HUES64 (cell line): ENCODE results near the gene OR13J1.

ENCODE experiments used
- H3K27ac ChIP-seq: 2 replicates; pipeline ENCODE4 v1.7.0; 2013; ENCODE audit warnings: low read depth, low read length, inconsistent platforms
- H3K27me3 ChIP-seq: 2 replicates; pipeline ENCODE4 v1.6.1; 2013; ENCODE audit warnings: mild to moderate bottlenecking, low read length; ENCODE audit not compliant: insufficient read depth
- H3K36me3 ChIP-seq: 2 replicates; pipeline ENCODE4 v1.6.1; 2013; ENCODE audit warnings: mild to moderate bottlenecking, low read length; ENCODE audit not compliant: insufficient read depth
- H3K4me1 ChIP-seq: 2 replicates; pipeline ENCODE4 v1.6.1; 2013; ENCODE audit warnings: mild to moderate bottlenecking, low read length, moderate library complexity; ENCODE audit not compliant: insufficient read depth
- H3K4me3 ChIP-seq: 2 replicates; pipeline ENCODE4 v1.5.1; 2013; ENCODE audit warnings: mild to moderate bottlenecking, low read length, moderate library complexity
- H3K9ac ChIP-seq: 2 replicates; pipeline ENCODE4 v1.6.1; 2013; ENCODE audit warnings: mild to moderate bottlenecking, low read depth, low read length
- H3K9me3 ChIP-seq: 2 replicates; pipeline ENCODE4 v1.6.1; 2013; ENCODE audit warnings: low read depth, low read length; ENCODE audit not compliant: insufficient read depth
- WGBS: fragments of 150-250, 120-280 bp; methylation state at CpG from one replicate; pipeline ENCODE4 v1.1.7; 2013; ENCODE audit warnings: missing lambda C conversion rate; 5-methylcytosine and 5-hydroxymethylcytosine counted together

The OR13J1 gene

GRCh38 chr9:35869621-35870216 lies 482 bp downstream of the OR13J1 start:
- H3K4me1 ChIP-seq = peaks cover 9% of the 10 kb centered on the region; the same call in 1 of the 2 replicates
- H3K27ac ChIP-seq = no peak overlapping the region
- no peak overlapping the region for H3K9ac ChIP-seq
- H3K27me3 ChIP-seq = no peaks in the 10 kb centered on the region
- no peaks in the 10 kb centered on the region for H3K9me3 ChIP-seq
- no peaks in the 10 kb centered on the region for H3K36me3 ChIP-seq
- no peak overlapping the region for H3K4me3 ChIP-seq
- 95% methylated on average over 19 of the region's 19 CpGs for WGBS

DNA sequence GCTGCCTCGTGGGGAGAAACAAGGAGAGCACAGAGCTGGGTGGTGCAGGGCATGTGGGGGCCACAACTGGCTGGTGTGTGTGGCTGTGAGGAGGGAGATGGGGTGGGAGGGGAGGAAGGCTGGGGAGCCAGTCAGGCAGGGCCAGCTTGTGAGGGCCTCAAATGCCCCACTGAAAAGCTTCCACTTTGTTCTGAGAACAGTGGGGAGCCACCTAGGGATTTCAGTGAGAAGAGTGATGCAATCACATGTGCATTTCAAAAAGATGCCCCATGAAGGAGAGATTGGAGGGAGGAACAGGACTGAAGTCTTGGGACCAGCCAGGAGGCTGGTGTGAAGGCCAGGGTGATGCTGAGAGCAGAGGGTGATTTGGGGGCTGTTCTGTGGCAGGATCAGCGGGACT lies 1.3 kb downstream of the OR13J1 start:
- Histone ChIP-seq H3K27ac (no peak overlapping the region), H3K4me1 (peaks cover 9% of the 10 kb centered on the region; the same call in 1 of the 2 replicates), H3K27me3 (0 out of 2 replicates have a peak, but pooled peaks cover 3% of the 10 kb centered on the region), H3K9me3 (no peaks in the 10 kb centered on the region), H3K4me3 (no peak overlapping the region), H3K9ac (no peak overlapping the region), H3K36me3 (no peaks in the 10 kb centered on the region)
- WGBS = 70% methylated on average over 2 of the region's 2 CpGs

- 0 out of 2 replicates have a peak, but pooled peaks cover 3% of the 10 kb centered on the region for H3K27me3 ChIP-seq
- no peaks in the 10 kb centered on the region for H3K9me3 ChIP-seq
- H3K36me3 ChIP-seq = no peaks in the 10 kb centered on the region
- no peak overlapping the region for H3K27ac ChIP-seq
- WGBS = 94% methylated on average over 4 of the region's 4 CpGs
- peaks cover 9% of the 10 kb centered on the region; the same call in 1 of the 2 replicates for H3K4me1 ChIP-seq
- H3K9ac ChIP-seq = no peak overlapping the region
- H3K4me3 ChIP-seq = no peak overlapping the region
Measured at GRCh38 chr9:35867538-35867937, 2.7 kb downstream of the OR13J1 start.

DNA sequence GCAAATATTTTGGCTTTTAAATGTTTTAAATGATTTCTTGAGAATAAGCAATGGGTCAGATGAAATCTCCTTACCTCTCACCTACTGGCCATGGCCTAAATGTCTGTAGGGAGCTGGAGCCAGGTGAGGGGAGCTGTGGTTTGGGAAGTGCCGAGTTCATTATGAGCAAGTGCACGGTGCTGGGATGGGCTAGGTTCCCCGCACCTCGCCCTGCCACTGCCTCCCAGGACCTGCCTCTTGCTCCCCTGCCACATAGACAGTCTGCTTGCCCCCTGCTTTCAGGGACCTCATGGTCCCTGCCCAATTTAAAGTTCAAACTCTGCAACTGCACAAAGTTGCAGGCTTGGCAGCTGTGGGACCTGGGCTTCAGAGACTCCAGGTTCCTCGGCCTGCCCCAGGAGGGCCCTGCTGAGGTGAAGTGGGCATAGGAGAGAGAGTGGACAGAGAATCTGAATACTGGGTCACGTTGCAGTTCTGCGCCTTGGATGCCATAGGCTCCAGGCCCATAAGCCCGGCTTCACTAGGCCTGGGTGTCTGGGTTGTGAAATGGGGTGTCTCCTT lies 5.4 kb downstream of the OR13J1 start:
- H3K27me3 ChIP-seq = 0 out of 2 replicates have a peak, but pooled peaks cover 3% of the 10 kb centered on the region
- H3K27ac ChIP-seq = no peak overlapping the region
- WGBS = 84% methylated on average over 8 of the region's 8 CpGs
- H3K9me3 ChIP-seq = no peaks in the 10 kb centered on the region
- H3K4me3 ChIP-seq = no peak overlapping the region
- H3K4me1 ChIP-seq = peaks cover 9% of the 10 kb centered on the region; the same call in 1 of the 2 replicates
- no peaks in the 10 kb centered on the region for H3K36me3 ChIP-seq
- 0 out of 2 replicates have a peak overlapping the region, but pooled peaks have one; percentile 7 for H3K9ac ChIP-seq

DNA sequence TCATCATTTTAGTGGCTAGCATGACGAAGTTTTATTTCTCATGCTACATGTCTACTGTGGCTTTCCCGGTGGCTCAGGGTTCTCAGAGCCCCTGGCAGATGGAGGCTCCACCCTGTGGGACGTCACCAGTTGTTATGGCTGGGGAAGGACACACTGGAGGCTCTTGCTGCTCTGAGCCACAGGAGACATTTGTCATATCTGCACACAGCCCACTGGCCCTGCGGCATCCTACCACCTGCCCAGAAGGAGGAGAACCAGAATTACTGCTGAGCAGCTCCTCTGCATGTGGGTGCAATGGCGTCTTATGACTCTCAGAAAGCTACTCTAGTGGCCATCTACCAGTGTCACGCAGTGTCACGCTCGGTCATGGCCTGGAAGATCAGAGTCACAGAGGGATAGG lies 6.6 kb downstream of the OR13J1 start:
- no peaks in the 10 kb centered on the region for H3K9me3 ChIP-seq
- 81% methylated on average over 8 of the region's 8 CpGs for WGBS
- H3K27me3 ChIP-seq = 0 out of 2 replicates have a peak, but pooled peaks cover 3% of the 10 kb centered on the region
- H3K36me3 ChIP-seq = no peaks in the 10 kb centered on the region
- H3K4me3 ChIP-seq = no peak overlapping the region
- H3K4me1 ChIP-seq = peaks cover 3% of the 10 kb centered on the region; the same call in 1 of the 2 replicates
- H3K27ac ChIP-seq = no peak overlapping the region
- no peak overlapping the region for H3K9ac ChIP-seq

- Histone ChIP-seq H3K4me1 (no peaks in the 10 kb centered on the region), H3K9ac (no peak overlapping the region), H3K27me3 (0 out of 2 replicates have a peak, but pooled peaks cover 3% of the 10 kb centered on the region), H3K9me3 (no peaks in the 10 kb centered on the region), H3K36me3 (no peaks in the 10 kb centered on the region), H3K27ac (no peak overlapping the region), H3K4me3 (no peak overlapping the region)
- 91% methylated on average over 4 of the region's 4 CpGs for WGBS
Measured at GRCh38 chr9:35862328-35862727, 7.9 kb downstream of the OR13J1 start.

- Histone ChIP-seq H3K4me3 (no peak overlapping the region), H3K4me1 (no peaks in the 10 kb centered on the region), H3K36me3 (no peaks in the 10 kb centered on the region), H3K9me3 (no peaks in the 10 kb centered on the region), H3K9ac (no peak overlapping the region), H3K27ac (no peak overlapping the region), H3K27me3 (0 out of 2 replicates have a peak, but pooled peaks cover 3% of the 10 kb centered on the region)
- 61% methylated on average over 12 of the region's 12 CpGs for WGBS
Measured at GRCh38 chr9:35861161-35861897, 8.9 kb downstream of the OR13J1 start.

GRCh38 chr9:35859990-35860339 lies 10.2 kb downstream of the OR13J1 start:
- Histone ChIP-seq H3K27ac (no peak overlapping the region), H3K4me3 (no peak overlapping the region), H3K9me3 (no peaks in the 10 kb centered on the region), H3K36me3 (no peaks in the 10 kb centered on the region), H3K4me1 (no peaks in the 10 kb centered on the region), H3K27me3 (0 out of 2 replicates have a peak, but pooled peaks cover 3% of the 10 kb centered on the region), H3K9ac (no peak overlapping the region)
- 89% methylated on average over 3 of the region's 3 CpGs for WGBS

- Histone ChIP-seq H3K27ac (no peak overlapping the region), H3K9ac (no peak overlapping the region), H3K36me3 (no peaks in the 10 kb centered on the region), H3K9me3 (no peaks in the 10 kb centered on the region), H3K4me3 (no peak overlapping the region), H3K27me3 (0 out of 2 replicates have a peak, but pooled peaks cover 2% of the 10 kb centered on the region), H3K4me1 (no peaks in the 10 kb centered on the region)
- 86% methylated on average over 16 of the region's 16 CpGs for WGBS
Measured at GRCh38 chr9:35859310-35859989, 10.8 kb downstream of the OR13J1 start.

GRCh38 chr9:35858458-35858857 lies 11.7 kb downstream of the OR13J1 start:
- H3K27me3 ChIP-seq = no peaks in the 10 kb centered on the region
- H3K9ac ChIP-seq = no peak overlapping the region
- 94% methylated on average over 5 of the region's 5 CpGs for WGBS
- no peak overlapping the region for H3K4me3 ChIP-seq
- no peaks in the 10 kb centered on the region; the same call in 1 of the 2 replicates for H3K36me3 ChIP-seq
- H3K9me3 ChIP-seq = no peaks in the 10 kb centered on the region
- no peaks in the 10 kb centered on the region for H3K4me1 ChIP-seq
- no peak overlapping the region for H3K27ac ChIP-seq

DNA sequence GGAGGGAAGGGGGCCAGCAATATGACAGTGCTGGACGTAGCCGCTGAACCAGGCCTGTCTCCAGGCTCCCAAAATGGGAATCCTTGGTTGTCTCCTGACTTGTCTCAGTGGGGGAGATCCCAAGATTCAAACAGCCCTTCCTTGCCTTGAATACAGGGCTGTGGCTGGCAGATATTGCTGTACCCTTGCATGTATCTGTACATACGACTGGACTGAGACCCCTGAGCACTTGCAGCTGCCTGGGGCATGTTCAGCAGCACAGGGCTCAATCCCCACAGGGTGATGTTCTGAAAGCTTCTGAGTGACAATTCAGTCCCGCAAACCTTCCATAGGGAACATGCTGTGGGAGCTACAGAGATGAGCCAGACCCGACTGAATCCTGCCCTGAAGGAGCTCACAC lies 13.3 kb downstream of the OR13J1 start:
- Histone ChIP-seq H3K36me3 (no peaks in the 10 kb centered on the region; the same call in 1 of the 2 replicates), H3K4me1 (no peaks in the 10 kb centered on the region), H3K27me3 (no peaks in the 10 kb centered on the region), H3K9ac (no peak overlapping the region), H3K9me3 (no peaks in the 10 kb centered on the region), H3K27ac (no peak overlapping the region), H3K4me3 (no peak overlapping the region)
- 89% methylated on average over 5 of the region's 5 CpGs for WGBS
